Superior temporal gyrus (tissue), 1 donor: Measurements from ENCODE around the gene RASAL1.

Experiments used
- DNase-seq: peaks from one replicate; pipeline ENCODE4 v3.0.0-alpha.2; 2016; ENCODE audit errors: extremely low spot score

Gene RASAL1

GRCh38 chr12:113162102-113163029, 26.8 kb upstream of the RASAL1 start:
- DNase-seq: no peak

- no peak for DNase-seq
Measured at GRCh38 chr12:113161415-113162016, 26.0 kb upstream of the RASAL1 start.

GRCh38 chr12:113159937-113160336, 24.4 kb upstream of the RASAL1 start:
- no peak for DNase-seq

- no peak for DNase-seq
Measured at GRCh38 chr12:113158439-113159203, 23.1 kb upstream of the RASAL1 start.

GRCh38 chr12:113157218-113157859, 21.8 kb upstream of the RASAL1 start:
- DNase-seq: no peak

GRCh38 chr12:113155646-113156045, 20.1 kb upstream of the RASAL1 start:
- DNase-seq: no peak

GRCh38 chr12:113155060-113155459, 19.5 kb upstream of the RASAL1 start:
- DNase-seq: no peak

- DNase-seq: no peak
Measured at GRCh38 chr12:113154351-113154973, 18.9 kb upstream of the RASAL1 start.

GRCh38 chr12:113152835-113153814, 17.6 kb upstream of the RASAL1 start:
- DNase-seq: peak; percentile 86

GRCh38 chr12:113152196-113152834, 16.8 kb upstream of the RASAL1 start:
- DNase-seq: no peak

GRCh38 chr12:113151655-113152054, 16.1 kb upstream of the RASAL1 start:
- no peak for DNase-seq

- peak; percentile 78 for DNase-seq
Measured at GRCh38 chr12:113149361-113150150, 14.0 kb upstream of the RASAL1 start, which contains the start of gene CFAP73. CFAP73 (plus strand) TSS chr12:113149724; CDS start chr12:113149858, 134 bp downstream.

GRCh38 chr12:113146999-113147398, 11.4 kb upstream of the RASAL1 start:
- no peak for DNase-seq

- no peak for DNase-seq
Measured at GRCh38 chr12:113145720-113146551, 10.4 kb upstream of the RASAL1 start.

GRCh38 chr12:113144806-113145205, 9.2 kb upstream of the RASAL1 start:
- DNase-seq: no peak

GRCh38 chr12:113143959-113144358, 8.4 kb upstream of the RASAL1 start:
- no peak for DNase-seq

GRCh38 chr12:113142886-113143332, 7.3 kb upstream of the RASAL1 start:
- no peak for DNase-seq
